ENCODE measurements around the gene PTCD3.

DNA sequence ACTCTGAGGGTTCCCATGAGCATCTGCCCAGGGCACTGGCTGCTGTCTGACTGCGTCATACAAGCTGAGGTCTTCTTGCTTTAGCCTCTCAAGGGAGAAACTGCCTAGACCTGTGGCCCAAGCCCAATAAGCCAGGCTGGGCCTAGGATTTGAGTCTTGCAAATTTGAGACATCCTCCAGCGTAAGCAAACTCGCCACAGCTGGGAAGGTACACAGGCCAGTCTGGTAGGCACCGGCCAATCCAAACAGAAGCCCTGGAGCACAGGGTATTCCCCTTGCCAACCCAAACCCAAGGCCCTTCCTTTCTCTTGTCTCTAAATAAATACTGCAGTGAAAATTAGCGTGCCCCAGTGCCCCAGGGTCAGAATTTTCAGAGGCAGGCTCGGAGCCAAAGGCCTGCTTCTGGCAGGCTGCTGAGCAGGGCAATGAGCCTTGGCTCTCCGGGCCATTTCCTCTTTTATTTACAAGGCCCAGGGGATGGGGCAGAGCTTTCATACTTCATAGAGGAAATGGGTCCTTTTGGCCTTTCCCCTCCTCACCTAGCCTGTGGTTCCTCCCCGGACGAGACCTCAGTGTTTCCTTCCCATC is 33.7 kb upstream of the PTCD3 start:
- TF ChIP-seq, protein P1, sequence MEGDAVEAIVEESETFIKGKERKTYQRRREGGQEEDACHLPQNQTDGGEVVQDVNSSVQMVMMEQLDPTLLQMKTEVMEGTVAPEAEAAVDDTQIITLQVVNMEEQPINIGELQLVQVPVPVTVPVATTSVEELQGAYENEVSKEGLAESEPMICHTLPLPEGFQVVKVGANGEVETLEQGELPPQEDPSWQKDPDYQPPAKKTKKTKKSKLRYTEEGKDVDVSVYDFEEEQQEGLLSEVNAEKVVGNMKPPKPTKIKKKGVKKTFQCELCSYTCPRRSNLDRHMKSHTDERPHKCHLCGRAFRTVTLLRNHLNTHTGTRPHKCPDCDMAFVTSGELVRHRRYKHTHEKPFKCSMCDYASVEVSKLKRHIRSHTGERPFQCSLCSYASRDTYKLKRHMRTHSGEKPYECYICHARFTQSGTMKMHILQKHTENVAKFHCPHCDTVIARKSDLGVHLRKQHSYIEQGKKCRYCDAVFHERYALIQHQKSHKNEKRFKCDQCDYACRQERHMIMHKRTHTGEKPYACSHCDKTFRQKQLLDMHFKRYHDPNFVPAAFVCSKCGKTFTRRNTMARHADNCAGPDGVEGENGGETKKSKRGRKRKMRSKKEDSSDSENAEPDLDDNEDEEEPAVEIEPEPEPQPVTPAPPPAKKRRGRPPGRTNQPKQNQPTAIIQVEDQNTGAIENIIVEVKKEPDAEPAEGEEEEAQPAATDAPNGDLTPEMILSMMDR (IDR thresholded peaks at IDR 0.05; ENCODE audit: insufficient read depth, low read length, poor library complexity, severe bottlenecking): no peak
- TF ChIP-seq EZH2phosphoT487 (conservative IDR thresholded peaks at IDR 0.05; ENCODE audit: low read length): no peak

Data from SU-DHL-6 (cell line).